ENCODE results near the gene MICU2. TPM values are rescaled to one million over a fixed set of nuclear protein-coding genes. Genes with fewer than 3 reads are reported as not detected.
A peak's percentile ranks its signal among the peaks of the same experiment; 100 is the strongest.

MICU2 gene
- total and polyA plus RNA-seq, 2 donors (not counting 3 experiments of a cell fraction or from before 2014, with no cell fraction given), result 24.0 to 36.7 TPM

- H3K27ac ChIP-seq (ENCODE audit: insufficient read depth, low read depth, low read length), result peak within 1 kb of the TSS; percentile 93
- no peaks in the 10 kb centered on the region for H3K9me1 ChIP-seq (replicated peaks; ENCODE audit: control insufficient read depth, extremely low read depth, insufficient read depth, low read length)
- peaks cover 10% of the 10 kb centered on the region for H3K4me1 ChIP-seq (ENCODE audit: control insufficient read depth, extremely low read depth, insufficient read depth, low read length)
- dilution Hi-C loops (cut with MboI; ENCODE audit: extremely low pct_ligation_motif_present, low sequenced_read_pairs), result no loop called here
- BruUV-seq (replicated peaks), result no TSS peak
- H3K4me2 ChIP-seq (ENCODE audit: insufficient read depth, low read length), result peak within 1 kb of the TSS; percentile 98
- peak within 1 kb of the TSS; percentile 95 for H3K9ac ChIP-seq (replicated peaks; ENCODE audit: extremely low read depth, insufficient read depth, low read length)
- H3K79me2 ChIP-seq (ENCODE audit: control insufficient read depth, insufficient read depth, low read length), result peaks cover 38% of the 10 kb centered on the region
- no peaks in the 10 kb centered on the region for H3K36me3 ChIP-seq (ENCODE audit: control insufficient read depth in 2 of 2, extremely low read depth in 1 of 2, insufficient read depth in 2 of 2, low read length in 2 of 2)
- DNase-seq (ENCODE audit: low read depth, low spot score) (peak; percentile 82), FAIRE-seq (peak; percentile 18)
- TF ChIP-seq MYC (IDR thresholded peaks at IDR 0.05; ENCODE audit: low read depth, low read length), result no peak
- no peak for TF ChIP-seq JUN (IDR thresholded peaks at IDR 0.05; ENCODE audit: borderline replicate concordance, insufficient read depth, insufficient read length, low read depth)
- TF ChIP-seq CTCF (IDR thresholded peaks at IDR 0.05; ENCODE audit: extremely low read depth in 1 of 2, insufficient read depth in 1 of 2, low read depth in 1 of 2, low read length in 2 of 2), result no peak
- TF ChIP-seq POLR2AphosphoS5 (IDR thresholded peaks at IDR 0.05; ENCODE audit: insufficient read depth, low read depth, low read length), result peak; percentile 69
- peak; percentile 78 for TF ChIP-seq POLR2A (IDR thresholded peaks at IDR 0.05; ENCODE audit: low read depth, low read length)
- TF ChIP-seq FOS (IDR thresholded peaks at IDR 0.05; ENCODE audit: borderline replicate concordance, insufficient read depth, low read length), result no peak
- H2AFZ ChIP-seq (ENCODE audit: low read depth, low read length), result peak within 1 kb of the TSS; percentile 98
- no peaks in the 10 kb centered on the region for H4K20me1 ChIP-seq (replicated peaks; ENCODE audit: control insufficient read depth, extremely low read depth, insufficient read depth, low read length)
- intact Hi-C loops (cut with micrococcal nuclease), result loop anchor here (1.0 to 5.0 kb wide), 3 partner anchors 23 to 161 kb away; no protein-coding TSS in a partner anchor
- no peaks in the 10 kb centered on the region for H3K9me3 ChIP-seq (replicated peaks; ENCODE audit: control insufficient read depth, insufficient read depth, low read length)
- ChIA-PET POLR2A (interaction anchor here (0.6 to 0.7 kb wide), 2 partner anchors 10 to 71 kb away, joined by 3 read pairs; no protein-coding TSS in a partner anchor), CTCF (interaction anchor here (0.6 to 3.0 kb wide), 6 partner anchors 18 to 194 kb away, joined by 3 to 15 read pairs (median 4); no protein-coding TSS in a partner anchor)
- no peaks in the 10 kb centered on the region for H3K27me3 ChIP-seq (ENCODE audit: control insufficient read depth in 2 of 2, insufficient read depth in 2 of 2, low read length in 2 of 2)
- peak within 1 kb of the TSS; percentile 89 to 98 (median 95) for H3K4me3 ChIP-seq (replicated peaks in 1 of 3; ENCODE audit: insufficient read depth in 1 of 3, low read depth in 1 of 3, low read length in 3 of 3)
Measured at GRCh38 chr13:21458813-21459701, 144.9 kb downstream of the MICU2 start, which contains the start of gene ZDHHC20. ZDHHC20 (minus strand) TSS chr13:21459303; CDS start chr13:21459171, 132 bp downstream.

Measured in endothelial cell of umbilical vein (primary cell).